GM21515 (cell line): ENCODE results near the gene CDSN.
"Not testable (repeated sequence)": the region's sequence is repeated elsewhere in the genome, so short reads cannot be mapped to it uniquely, and the experiment has no call there.

Source experiments
- ATAC-seq: cut with Tn5 transposase; IDR thresholded peaks from one replicate; pipeline ENCODE4 v1.9.1; 2021; ENCODE audit not compliant: unreplicated experiment

The CDSN gene

DNA sequence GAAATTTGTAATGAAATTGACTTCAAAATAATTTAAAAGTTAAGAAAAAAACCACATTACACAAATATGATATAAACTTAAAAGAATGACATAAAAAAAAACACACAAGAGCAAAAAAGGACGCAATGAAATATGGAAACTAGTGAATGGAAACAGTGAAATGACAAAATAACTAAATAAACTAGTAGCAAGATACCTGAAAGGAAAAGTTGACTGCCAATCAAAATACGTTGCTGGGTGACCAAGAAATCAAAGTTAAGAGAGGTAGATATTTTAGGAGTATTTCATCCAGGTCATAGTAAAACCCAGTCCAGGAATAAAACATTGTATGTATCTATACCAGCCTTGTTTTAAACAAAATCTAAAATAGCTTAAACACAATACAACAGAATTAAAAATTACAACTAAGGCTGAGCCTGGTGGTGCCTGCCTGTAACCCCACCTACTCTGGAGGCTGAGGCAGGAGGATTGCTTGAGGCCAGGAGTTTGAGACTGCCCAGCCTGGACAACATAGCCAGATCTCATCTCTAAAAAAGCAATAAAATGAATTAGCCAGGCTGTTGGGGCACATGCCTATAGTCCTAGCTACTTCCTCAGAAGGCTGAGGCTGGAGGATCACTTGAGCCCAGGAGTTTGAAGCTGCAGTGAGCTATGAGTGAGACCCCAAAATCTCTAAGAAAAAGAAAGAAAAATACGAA, 29.8 kb downstream of the CDSN start:
- ATAC-seq = no peak

DNA sequence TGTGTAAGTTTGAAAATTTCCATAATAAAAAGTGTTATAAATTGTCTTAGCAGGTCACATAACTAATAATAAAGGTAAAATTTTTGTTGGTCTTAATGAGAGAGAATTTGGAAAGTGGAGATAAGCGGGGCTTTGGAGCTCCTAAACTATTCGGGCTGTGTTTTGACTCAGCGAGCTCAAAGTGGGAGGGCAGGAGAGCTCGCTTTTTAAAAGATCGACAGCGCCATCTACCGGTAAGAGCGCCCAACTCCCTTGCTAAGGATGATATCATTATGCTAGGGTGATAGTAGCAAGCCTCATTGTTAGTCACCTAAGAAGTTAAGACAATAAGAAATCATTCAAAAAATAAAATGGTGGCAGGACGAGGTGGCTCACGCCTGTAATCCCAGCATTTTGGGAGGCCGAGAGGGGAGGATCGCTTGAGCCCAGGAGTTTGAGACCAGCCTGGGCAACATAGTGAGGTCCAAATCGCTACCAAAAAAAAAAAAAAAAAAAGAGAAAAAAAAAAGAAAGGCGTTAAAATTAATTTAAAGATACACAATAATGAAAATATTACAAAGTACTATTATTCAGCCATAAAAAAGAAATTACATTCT, 32.7 kb downstream of the CDSN start:
- peak; percentile 73 for ATAC-seq

GRCh38 chr6:31086788-31087440, 33.3 kb downstream of the CDSN start:
- no peak for ATAC-seq

DNA sequence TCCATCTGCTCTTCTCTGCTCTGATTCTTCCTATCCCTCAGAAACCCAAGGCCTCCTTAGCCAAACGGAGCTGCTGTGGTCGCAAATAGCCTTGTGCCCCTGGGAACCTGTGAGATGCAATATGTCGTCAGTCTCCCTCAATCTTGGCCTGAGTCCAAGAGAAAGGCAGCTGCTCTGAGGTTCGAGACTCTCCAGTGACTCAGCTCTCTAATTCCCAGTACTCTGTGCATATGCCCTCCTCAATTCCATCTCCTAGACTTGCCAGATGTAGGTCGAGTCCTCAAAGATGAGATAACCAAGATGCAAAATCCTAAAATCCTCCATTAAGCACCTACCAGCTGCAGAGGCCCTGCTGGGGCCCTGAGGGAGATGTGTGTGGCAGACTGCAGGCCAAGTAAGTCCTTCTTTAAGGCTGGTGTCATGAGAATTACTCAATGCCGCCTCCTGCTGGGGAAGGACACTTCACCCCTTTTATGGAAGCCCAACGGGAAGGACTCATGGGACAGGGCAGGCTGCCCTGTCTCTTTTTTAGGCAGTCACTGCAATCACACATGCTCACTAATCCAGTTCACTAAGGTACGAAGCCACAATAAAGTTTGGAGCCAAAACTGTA, 36.4 kb downstream of the CDSN start:
- no peak for ATAC-seq

DNA sequence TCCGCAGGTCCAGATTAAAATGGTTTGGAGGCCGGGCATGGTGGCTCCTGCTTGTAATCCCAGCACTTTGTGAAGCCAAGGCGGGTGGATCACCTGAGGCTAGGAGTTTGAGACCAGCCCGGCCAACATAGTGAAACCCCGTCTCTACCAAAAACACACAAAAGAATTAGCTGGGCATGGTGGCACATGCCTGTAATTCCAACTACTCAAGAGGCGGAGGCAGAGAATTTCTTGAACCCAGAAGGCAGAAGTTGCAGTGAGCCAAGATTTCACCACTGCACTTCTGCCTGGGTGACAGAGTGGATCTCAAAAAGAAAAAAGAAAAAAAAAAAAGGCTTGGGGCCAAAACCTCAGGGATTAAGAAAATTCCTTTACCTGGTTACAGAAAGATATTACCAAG, 38.4 kb downstream of the CDSN start:
- ATAC-seq = no peak

DNA sequence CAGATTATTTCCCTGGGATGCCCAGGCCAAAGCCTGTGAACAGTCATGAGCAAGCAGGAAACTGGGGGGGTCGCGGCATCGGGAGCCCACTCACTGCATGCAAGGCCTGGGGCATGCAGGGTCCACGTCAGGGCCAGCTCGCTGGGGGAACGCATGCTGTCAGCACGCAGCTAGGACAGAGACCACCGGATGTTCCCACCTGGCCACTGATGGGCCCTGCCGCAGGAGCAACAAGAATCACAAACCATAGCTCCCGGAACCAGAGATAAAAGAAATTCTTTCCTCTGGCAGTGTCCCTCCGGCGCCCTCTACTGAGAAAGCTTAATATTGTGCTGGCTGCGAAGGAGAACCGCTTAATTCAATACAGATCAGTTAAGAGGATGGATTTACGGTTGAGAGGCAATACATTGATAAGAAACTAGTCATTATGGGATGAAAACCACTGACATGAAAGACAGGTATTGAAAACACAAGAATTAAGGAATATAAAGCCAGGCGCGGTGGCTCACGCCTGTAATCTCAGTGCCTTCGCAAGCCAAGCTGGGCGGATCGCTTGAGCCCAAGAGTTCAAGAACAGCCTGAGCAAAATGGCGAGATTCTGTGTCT, 40.5 kb downstream of the CDSN start:
- ATAC-seq = no peak

GRCh38 chr6:31076611-31077010, 43.6 kb downstream of the CDSN start:
- no peak for ATAC-seq

- no peak for ATAC-seq
Measured at GRCh38 chr6:31075528-31075927, 44.7 kb downstream of the CDSN start.

GRCh38 chr6:31074401-31074800, 45.8 kb downstream of the CDSN start:
- no peak for ATAC-seq

DNA sequence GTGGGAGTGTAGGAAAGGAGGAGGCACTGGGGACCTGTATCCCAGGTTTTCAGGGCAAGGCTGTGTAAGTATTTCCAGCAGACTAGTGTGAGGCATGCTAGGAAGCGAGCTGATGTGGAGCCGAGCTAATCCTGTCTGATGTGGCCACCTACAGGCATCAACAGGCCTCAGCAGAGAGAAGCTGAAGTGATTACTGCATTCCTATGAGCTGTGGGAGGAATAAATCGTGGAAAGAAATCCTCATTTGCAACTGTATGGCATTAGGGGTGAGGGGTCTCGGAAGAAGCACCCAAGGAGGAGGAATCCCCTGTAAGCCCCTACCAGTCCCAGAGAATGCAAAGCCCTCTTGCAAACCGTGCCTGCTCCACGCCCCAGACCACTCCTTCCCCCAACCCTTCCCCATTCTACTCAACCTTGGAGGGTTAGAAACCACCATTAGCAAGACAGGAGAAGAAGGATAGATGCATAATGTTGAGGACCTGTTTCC, 49.5 kb downstream of the CDSN start:
- no peak for ATAC-seq

- ATAC-seq = no peak
Measured at GRCh38 chr6:31068669-31069340, 51.4 kb downstream of the CDSN start.

DNA sequence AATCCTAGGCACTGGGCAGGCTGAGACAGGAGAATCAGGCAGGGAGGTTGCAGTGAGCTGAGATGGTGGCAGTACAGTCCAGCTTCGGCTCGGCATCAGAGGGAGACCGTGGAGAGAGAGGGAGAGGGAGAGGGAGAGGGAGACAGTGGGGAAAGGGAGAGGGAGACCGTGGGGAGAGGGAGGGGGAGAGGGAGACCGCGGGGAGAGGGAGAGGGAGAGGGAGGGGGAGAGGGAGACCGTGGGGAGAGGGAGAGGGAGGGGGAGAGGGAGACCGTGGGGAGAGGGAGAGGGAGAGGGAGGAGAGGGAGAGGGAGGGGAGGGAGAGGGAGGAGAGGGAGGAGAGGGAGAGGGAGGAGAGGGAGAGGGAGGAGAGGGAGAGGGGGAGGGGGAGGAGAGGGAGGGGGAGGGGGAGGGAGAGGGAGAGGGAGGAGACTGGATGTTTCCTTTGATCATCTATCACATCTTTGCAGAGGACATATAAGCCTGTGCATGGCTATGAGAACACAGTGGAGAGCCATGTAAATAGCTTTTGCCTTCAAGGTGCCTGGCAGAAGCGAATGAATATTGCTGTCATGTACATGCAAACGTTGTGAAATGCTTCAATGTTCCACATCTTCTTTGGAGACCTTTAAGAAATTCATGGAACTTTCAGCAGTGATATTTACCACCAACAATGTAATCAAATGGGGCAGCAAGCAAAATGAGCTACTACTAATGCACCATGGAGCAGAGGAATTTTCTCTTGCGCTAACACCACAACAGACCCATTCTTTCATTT, 52.2 kb downstream of the CDSN start:
- not testable (repeated sequence) for ATAC-seq

GRCh38 chr6:31067028-31067427, 53.2 kb downstream of the CDSN start:
- not testable (repeated sequence) for ATAC-seq

DNA sequence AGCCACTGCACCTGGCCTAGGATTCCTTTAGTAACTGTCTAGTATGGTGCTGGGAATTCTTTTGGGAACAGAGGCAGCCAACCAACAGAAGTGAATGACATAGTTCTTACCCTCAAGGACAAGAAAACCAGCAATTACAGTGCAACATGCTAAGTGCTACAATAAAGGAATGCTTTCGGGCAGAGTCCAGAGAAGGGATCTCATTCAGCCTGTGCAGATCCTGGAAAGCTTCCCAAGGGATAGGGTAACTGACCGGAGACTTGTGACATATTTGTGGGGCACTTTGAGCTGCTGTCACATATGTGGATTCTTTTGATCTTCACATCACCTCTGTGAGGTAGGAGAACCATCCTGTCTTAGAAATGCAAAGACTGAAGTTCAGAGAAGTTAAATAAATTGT, 54.7 kb downstream of the CDSN start:
- ATAC-seq = no peak
